GM23338 (cell line): ENCODE data around the gene MVB12B. TPM values are rescaled to one million over a fixed set of nuclear protein-coding genes. Genes with fewer than 3 reads are reported as not detected.

Experiments
- ATAC-seq: fragments of 200-7000 bp; cut with Tn5 transposase; 3 replicates; pipeline ENCODE4 v1.9.1; 2020
- DNase-seq: peaks from one replicate; pipeline ENCODE4 v3.0.0-alpha.2; 2015; ENCODE audit warnings: low spot score
- H2AFZ ChIP-seq: fragments of 200-600 bp; sonication (generic); 2 replicates; pipeline ENCODE4 v1.8.0; 2016; ENCODE audit warnings: antibody characterized with exemption, mild to moderate bottlenecking, moderate library complexity
- H3F3A ChIP-seq: fragments of 200-600 bp; sonication (generic); replicated peaks from 2 replicates; pipeline ENCODE4 v1.8.0; 2017; ENCODE audit warnings: antibody characterized with exemption, mixed run types, low read depth
- H3K27ac ChIP-seq: fragments of 200-600 bp; sonication (generic); 2 replicates; pipeline ENCODE4 v1.6.1; 2016; ENCODE audit warnings: low read depth
- H3K27me3 ChIP-seq: fragments of 200-600 bp; sonication (generic); 2 replicates; pipeline ENCODE4 v1.8.0; 2016; ENCODE audit warnings: mild to moderate bottlenecking, mixed run types, moderate library complexity; ENCODE audit not compliant: insufficient read depth
- H3K36me3 ChIP-seq: fragments of 200-600 bp; sonication (generic); 2 replicates; pipeline ENCODE4 v1.8.0; 2016; ENCODE audit warnings: mild to moderate bottlenecking; ENCODE audit not compliant: insufficient read depth
- H3K4me1 ChIP-seq: fragments of 200-600 bp; sonication (generic); 2 replicates; pipeline ENCODE4 v1.8.0; 2016; ENCODE audit warnings: mild to moderate bottlenecking, moderate library complexity; ENCODE audit not compliant: insufficient read depth
- H3K4me2 ChIP-seq: fragments of 200-600 bp; sonication (generic); 2 replicates; pipeline ENCODE4 v1.7.1; 2017; ENCODE audit warnings: mixed run types
- H3K4me3 ChIP-seq: fragments of 200-600 bp; sonication (generic); 2 replicates; pipeline ENCODE4 v1.6.1; 2016; ENCODE audit warnings: mixed run types
- H3K79me2 ChIP-seq: fragments of 200-600 bp; sonication (generic); replicated peaks from 2 replicates; pipeline ENCODE4 v1.8.0; 2017; ENCODE audit warnings: mild to moderate bottlenecking; ENCODE audit not compliant: insufficient read depth
- H3K9me2 ChIP-seq: fragments of 200-600 bp; sonication (generic); 2 replicates; pipeline ENCODE4 v1.8.0; 2017; ENCODE audit not compliant: insufficient read depth
- H4K20me1 ChIP-seq: fragments of 200-600 bp; sonication (generic); replicated peaks from 2 replicates; pipeline ENCODE4 v1.8.0; 2017; ENCODE audit warnings: mild to moderate bottlenecking; ENCODE audit not compliant: insufficient read depth
- H3K27ac Mint-ChIP-seq: 2 replicates; pipeline ENCODE4 v1.8.0; 2020; ENCODE audit warnings: inconsistent platforms, mild to moderate bottlenecking, moderate library complexity, mixed read lengths
- H3K27me3 Mint-ChIP-seq: 3 replicates; pipeline ENCODE4 v1.8.0; 2022; ENCODE audit warnings: low read depth, mild to moderate bottlenecking, moderate library complexity, mixed read lengths, inconsistent platforms; ENCODE audit not compliant: insufficient read depth, poor library complexity
- H3K36me3 Mint-ChIP-seq: 3 replicates; pipeline ENCODE4 v1.8.0; 2021; ENCODE audit warnings: low read depth, mild to moderate bottlenecking, inconsistent platforms, moderate library complexity, mixed read lengths
- H3K4me1 Mint-ChIP-seq: 3 replicates; pipeline ENCODE4 v1.8.0; 2020; ENCODE audit warnings: mild to moderate bottlenecking, inconsistent platforms, mixed read lengths
- H3K4me3 Mint-ChIP-seq: 3 replicates; pipeline ENCODE4 v1.8.0; 2021; ENCODE audit warnings: moderate library complexity, mild to moderate bottlenecking, inconsistent platforms, mixed read lengths
- H3K9me3 Mint-ChIP-seq: 3 replicates; pipeline ENCODE4 v1.8.0; 2020; ENCODE audit warnings: moderate library complexity, mild to moderate bottlenecking, inconsistent platforms, mixed read lengths
- CTCF ChIP-seq, 2 experiments: fragments of 200-600 bp in 1 of 2; sonication (generic) in 1 of 2; conservative IDR thresholded peaks; 2 replicates each; pipeline versions ENCODE4 v1.5.1 to v1.6.1; 2016 to 2017; ENCODE audit warnings: antibody characterized with exemption in 2 of 2, low read depth in 2 of 2, mild to moderate bottlenecking in 2 of 2, moderate library complexity in 1 of 2
- ETS1 ChIP-seq: IDR thresholded peaks from 2 replicates; pipeline ENCODE4 v1.6.1; 2016; ENCODE audit warnings: antibody characterized with exemption
- EZH2phosphoT487 ChIP-seq: fragments of 200-600 bp; sonication (generic); IDR thresholded peaks from one replicate; pipeline ENCODE4 v1.8.1; 2018; ENCODE audit warnings: antibody characterized with exemption; ENCODE audit not compliant: unreplicated experiment
- JUNB ChIP-seq: IDR thresholded peaks from one replicate; pipeline ENCODE4 v1.6.1; 2016; ENCODE audit warnings: antibody characterized with exemption; ENCODE audit not compliant: unreplicated experiment
- NANOG ChIP-seq: IDR thresholded peaks from 2 replicates; pipeline ENCODE4 v1.6.1; 2016; ENCODE audit warnings: antibody characterized with exemption, borderline replicate concordance
- POLR2AphosphoS5 ChIP-seq: IDR thresholded peaks from 2 replicates; pipeline ENCODE4 v1.6.1; 2016; ENCODE audit warnings: antibody characterized with exemption, low read depth
- REST ChIP-seq: IDR thresholded peaks from one replicate; pipeline ENCODE4 v1.6.1; 2018; ENCODE audit warnings: antibody characterized with exemption; ENCODE audit not compliant: unreplicated experiment
- STAT1 ChIP-seq: IDR thresholded peaks from one replicate; pipeline ENCODE4 v1.6.1; 2016; ENCODE audit warnings: antibody characterized with exemption; ENCODE audit not compliant: unreplicated experiment
- ZNF114 ChIP-seq: fragments of 250-450 bp; sonication (Bioruptor Pico); IDR thresholded peaks from 2 replicates; pipeline ENCODE4 v1.5.0; 2020; ENCODE audit warnings: mild to moderate bottlenecking, moderate library complexity
- ZNF331 ChIP-seq: fragments of 250-450 bp; sonication (Bioruptor Pico); IDR thresholded peaks from 2 replicates; pipeline ENCODE4 v1.5.0; 2020; ENCODE audit warnings: low read depth, mild to moderate bottlenecking, moderate library complexity
- polyA plus RNA-seq: library from polyadenylated mRNA; unstranded; fragments of >200 nt; fragmentation: Nextera tagmentation; extraction: Ambion mirVana; gene quantifications from 2 replicates; pipeline ENCODE4 v1.2.1, GENCODE V29; 2016
- total RNA-seq: library from RNA; depleted of rRNA; stranded (reverse); fragments of >200 nt; shearing (Covaris generic); gene quantifications from 2 replicates; pipeline ENCODE4 v1.2.3, GENCODE V29; 2014
- TF ChIP-seq, protein P1 (sequence below): fragments of 250-450 bp; sonication (Bioruptor Pico); IDR thresholded peaks from 2 replicates; pipeline ENCODE4 v1.5.0; 2020; ENCODE audit warnings: mild to moderate bottlenecking, moderate library complexity

MVB12B gene
- total and polyA plus RNA-seq, 2 experiments from 2014 or later: 1.9 to 6.6 TPM

GRCh38 chr9:126327714-126328185 is 1.1 kb downstream of the MVB12B start:
- Histone ChIP-seq H3K27me3 (peaks cover 15% of the 10 kb centered on the region), H4K20me1 (no peaks in the 10 kb centered on the region), H3K36me3 (no peaks in the 10 kb centered on the region), H3K9me2 (no peaks in the 10 kb centered on the region), H3K27ac (no peak overlapping the region), H3K79me2 (no peaks in the 10 kb centered on the region; the same call in 1 of the 2 replicates), H3K4me2 (peak overlapping the region; percentile 80; the same call in 1 of the 2 replicates), H3K4me3 (peak overlapping the region; percentile 59; the same call in 1 of the 2 replicates), H3F3A (peaks cover 3% of the 10 kb centered on the region; the same call in 1 of the 2 replicates), H2AFZ (no peak overlapping the region; the same call in 1 of the 2 replicates), H3K4me1 (peaks cover 7% of the 10 kb centered on the region; the same call in 1 of the 2 replicates)
- H3K36me3 Mint-ChIP-seq: peaks cover 10% of the 10 kb centered on the region; the same call in 2 of the 3 replicates
- H3K27ac Mint-ChIP-seq: no peak overlapping the region
- H3K4me1 Mint-ChIP-seq: peaks cover 24% of the 10 kb centered on the region
- no peak for ATAC-seq
- DNase-seq: no peak
- H3K27me3 Mint-ChIP-seq: peaks cover 6% of the 10 kb centered on the region
- TF ChIP-seq CTCF (conservative IDR thresholded peaks at IDR 0.05; ENCODE audit: low read depth in 2 of 2) (no peak), JUNB (no peak), ETS1 (no peak), POLR2AphosphoS5 (no peak), EZH2phosphoT487 (no peak), ZNF114 (CRISPR knock-in tag) (no peak), NANOG (no peak), ZNF331 (CRISPR knock-in tag) (no peak), REST (no peak), STAT1 (no peak)
- TF ChIP-seq, protein P1, sequence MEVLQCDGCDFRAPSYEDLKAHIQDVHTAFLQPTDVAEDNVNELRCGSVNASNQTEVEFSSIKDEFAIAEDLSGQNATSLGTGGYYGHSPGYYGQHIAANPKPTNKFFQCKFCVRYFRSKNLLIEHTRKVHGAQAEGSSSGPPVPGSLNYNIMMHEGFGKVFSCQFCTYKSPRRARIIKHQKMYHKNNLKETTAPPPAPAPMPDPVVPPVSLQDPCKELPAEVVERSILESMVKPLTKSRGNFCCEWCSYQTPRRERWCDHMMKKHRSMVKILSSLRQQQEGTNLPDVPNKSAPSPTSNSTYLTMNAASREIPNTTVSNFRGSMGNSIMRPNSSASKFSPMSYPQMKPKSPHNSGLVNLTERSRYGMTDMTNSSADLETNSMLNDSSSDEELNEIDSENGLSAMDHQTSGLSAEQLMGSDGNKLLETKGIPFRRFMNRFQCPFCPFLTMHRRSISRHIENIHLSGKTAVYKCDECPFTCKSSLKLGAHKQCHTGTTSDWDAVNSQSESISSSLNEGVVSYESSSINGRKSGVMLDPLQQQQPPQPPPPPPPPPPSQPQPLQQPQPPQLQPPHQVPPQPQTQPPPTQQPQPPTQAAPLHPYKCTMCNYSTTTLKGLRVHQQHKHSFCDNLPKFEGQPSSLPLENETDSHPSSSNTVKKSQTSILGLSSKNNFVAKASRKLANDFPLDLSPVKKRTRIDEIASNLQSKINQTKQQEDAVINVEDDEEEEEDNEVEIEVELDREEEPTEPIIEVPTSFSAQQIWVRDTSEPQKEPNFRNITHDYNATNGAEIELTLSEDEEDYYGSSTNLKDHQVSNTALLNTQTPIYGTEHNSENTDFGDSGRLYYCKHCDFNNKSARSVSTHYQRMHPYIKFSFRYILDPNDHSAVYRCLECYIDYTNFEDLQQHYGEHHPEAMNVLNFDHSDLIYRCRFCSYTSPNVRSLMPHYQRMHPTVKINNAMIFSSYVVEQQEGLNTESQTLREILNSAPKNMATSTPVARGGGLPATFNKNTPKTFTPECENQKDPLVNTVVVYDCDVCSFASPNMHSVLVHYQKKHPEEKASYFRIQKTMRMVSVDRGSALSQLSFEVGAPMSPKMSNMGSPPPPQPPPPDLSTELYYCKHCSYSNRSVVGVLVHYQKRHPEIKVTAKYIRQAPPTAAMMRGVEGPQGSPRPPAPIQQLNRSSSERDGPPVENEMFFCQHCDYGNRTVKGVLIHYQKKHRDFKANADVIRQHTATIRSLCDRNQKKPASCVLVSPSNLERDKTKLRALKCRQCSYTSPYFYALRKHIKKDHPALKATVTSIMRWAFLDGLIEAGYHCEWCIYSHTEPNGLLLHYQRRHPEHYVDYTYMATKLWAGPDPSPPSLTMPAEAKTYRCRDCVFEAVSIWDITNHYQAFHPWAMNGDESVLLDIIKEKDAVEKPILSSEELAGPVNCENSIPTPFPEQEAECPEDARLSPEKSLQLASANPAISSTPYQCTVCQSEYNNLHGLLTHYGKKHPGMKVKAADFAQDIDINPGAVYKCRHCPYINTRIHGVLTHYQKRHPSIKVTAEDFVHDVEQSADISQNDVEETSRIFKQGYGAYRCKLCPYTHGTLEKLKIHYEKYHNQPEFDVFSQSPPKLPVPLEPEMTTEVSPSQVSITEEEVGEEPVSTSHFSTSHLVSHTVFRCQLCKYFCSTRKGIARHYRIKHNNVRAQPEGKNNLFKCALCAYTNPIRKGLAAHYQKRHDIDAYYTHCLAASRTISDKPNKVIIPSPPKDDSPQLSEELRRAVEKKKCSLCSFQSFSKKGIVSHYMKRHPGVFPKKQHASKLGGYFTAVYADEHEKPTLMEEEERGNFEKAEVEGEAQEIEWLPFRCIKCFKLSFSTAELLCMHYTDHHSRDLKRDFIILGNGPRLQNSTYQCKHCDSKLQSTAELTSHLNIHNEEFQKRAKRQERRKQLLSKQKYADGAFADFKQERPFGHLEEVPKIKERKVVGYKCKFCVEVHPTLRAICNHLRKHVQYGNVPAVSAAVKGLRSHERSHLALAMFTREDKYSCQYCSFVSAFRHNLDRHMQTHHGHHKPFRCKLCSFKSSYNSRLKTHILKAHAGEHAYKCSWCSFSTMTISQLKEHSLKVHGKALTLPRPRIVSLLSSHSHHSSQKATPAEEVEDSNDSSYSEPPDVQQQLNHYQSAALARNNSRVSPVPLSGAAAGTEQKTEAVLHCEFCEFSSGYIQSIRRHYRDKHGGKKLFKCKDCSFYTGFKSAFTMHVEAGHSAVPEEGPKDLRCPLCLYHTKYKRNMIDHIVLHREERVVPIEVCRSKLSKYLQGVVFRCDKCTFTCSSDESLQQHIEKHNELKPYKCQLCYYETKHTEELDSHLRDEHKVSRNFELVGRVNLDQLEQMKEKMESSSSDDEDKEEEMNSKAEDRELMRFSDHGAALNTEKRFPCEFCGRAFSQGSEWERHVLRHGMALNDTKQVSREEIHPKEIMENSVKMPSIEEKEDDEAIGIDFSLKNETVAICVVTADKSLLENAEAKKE (CRISPR knock-in tag): no peak
- H3K9me3 Mint-ChIP-seq: peaks cover 18% of the 10 kb centered on the region
- peak overlapping the region; percentile 64 for H3K4me3 Mint-ChIP-seq
